Right kidney (tissue), 1 donor: ENCODE data around the gene SLC23A1.
"Not testable (repeated sequence)": the region's sequence is repeated elsewhere in the genome, so short reads cannot be mapped to it uniquely, and the experiment has no call there.

Experiments used
- DNase-seq: peaks from one replicate; pipeline ENCODE4 v3.0.0-alpha.2; 2016

The SLC23A1 gene

GRCh38 chr5:139371482-139372435 is 11.3 kb downstream of the SLC23A1 start:
- DNase-seq = no peak

GRCh38 chr5:139369181-139369580 is 13.9 kb downstream of the SLC23A1 start:
- no peak for DNase-seq

- no peak for DNase-seq
Measured at GRCh38 chr5:139368613-139369012, 14.5 kb downstream of the SLC23A1 start.

GRCh38 chr5:139364466-139364865 is 18.6 kb downstream of the SLC23A1 start:
- DNase-seq = no peak

- no peak for DNase-seq
Measured at GRCh38 chr5:139363937-139364336, 19.2 kb downstream of the SLC23A1 start.

GRCh38 chr5:139361835-139362429 is 21.2 kb downstream of the SLC23A1 start:
- DNase-seq = no peak

GRCh38 chr5:139360384-139360783 is 22.7 kb downstream of the SLC23A1 start:
- no peak for DNase-seq

GRCh38 chr5:139358064-139358463 is 25.0 kb downstream of the SLC23A1 start:
- no peak for DNase-seq

GRCh38 chr5:139355900-139356299 is 27.2 kb downstream of the SLC23A1 start:
- not testable (repeated sequence) for DNase-seq

- no peak for DNase-seq
Measured at GRCh38 chr5:139354186-139354585, 28.9 kb downstream of the SLC23A1 start.

- DNase-seq = not testable (repeated sequence)
Measured at GRCh38 chr5:139347863-139348262, 35.2 kb downstream of the SLC23A1 start.

- DNase-seq = not testable (repeated sequence)
Measured at GRCh38 chr5:139345442-139345841, 37.7 kb downstream of the SLC23A1 start.

- no peak for DNase-seq
Measured at GRCh38 chr5:139344177-139344576, 38.9 kb downstream of the SLC23A1 start.

- DNase-seq = no peak
Measured at GRCh38 chr5:139343476-139343875, 39.6 kb downstream of the SLC23A1 start.

GRCh38 chr5:139342423-139342723 is 40.7 kb downstream of the SLC23A1 start:
- DNase-seq = no peak

- DNase-seq = peak; percentile 97
Measured at GRCh38 chr5:139341689-139342422, 41.2 kb downstream of the SLC23A1 start, which contains the start of gene PAIP2. Gene PAIP2 (plus strand): TSS chr5:139341854. CDS start chr5:139363785, 21,931 bp downstream.

GRCh38 chr5:139341187-139341688 is 41.9 kb downstream of the SLC23A1 start:
- no peak for DNase-seq

GRCh38 chr5:139340051-139340450 is 43.0 kb downstream of the SLC23A1 start:
- no peak for DNase-seq

GRCh38 chr5:139335811-139336210 is 47.3 kb downstream of the SLC23A1 start:
- no peak for DNase-seq
